Stimulated activated CD8-positive, alpha-beta memory T cell treated with anti-CD3 and anti-CD28 coated beads, Interleukin-7, amount 100 ng/mL, for 48 hours (primary cell): Measurements from ENCODE around the gene LRIG3.
"Not testable (repeated sequence)": the region's sequence is repeated elsewhere in the genome, so short reads cannot be mapped to it uniquely, and the experiment has no call there.

Experiments
- DNase-seq, 2 donors: peaks; one replicate each; pipeline ENCODE4 v3.0.0-alpha.2; 2020; ENCODE audit warnings: low read depth in 1 of 2; ENCODE audit errors: extremely low read depth in 1 of 2

The LRIG3 gene

DNA sequence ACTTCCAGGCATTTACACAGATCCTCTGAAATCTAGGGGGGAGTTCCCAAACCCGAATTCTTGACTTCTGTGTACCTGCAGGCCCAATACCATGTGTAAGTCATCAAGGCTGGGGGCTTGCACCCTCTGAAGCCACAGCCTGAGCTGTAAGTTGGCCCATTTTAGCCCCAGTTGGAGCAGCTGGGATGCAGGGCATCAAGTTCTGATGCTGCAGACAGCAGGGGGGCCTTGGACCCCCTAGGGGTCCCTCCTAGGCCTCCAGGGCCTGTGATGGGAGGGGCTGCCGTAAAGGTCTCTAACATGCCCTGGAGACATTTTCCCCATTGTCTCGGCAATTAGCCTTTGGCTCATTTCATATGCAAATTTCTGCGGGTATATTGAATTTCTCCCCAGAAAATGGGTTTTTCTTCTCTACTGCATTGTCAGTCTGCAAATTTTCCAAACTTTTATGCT lies 59.5 kb downstream of the LRIG3 start:
- DNase-seq, result no peak

DNA sequence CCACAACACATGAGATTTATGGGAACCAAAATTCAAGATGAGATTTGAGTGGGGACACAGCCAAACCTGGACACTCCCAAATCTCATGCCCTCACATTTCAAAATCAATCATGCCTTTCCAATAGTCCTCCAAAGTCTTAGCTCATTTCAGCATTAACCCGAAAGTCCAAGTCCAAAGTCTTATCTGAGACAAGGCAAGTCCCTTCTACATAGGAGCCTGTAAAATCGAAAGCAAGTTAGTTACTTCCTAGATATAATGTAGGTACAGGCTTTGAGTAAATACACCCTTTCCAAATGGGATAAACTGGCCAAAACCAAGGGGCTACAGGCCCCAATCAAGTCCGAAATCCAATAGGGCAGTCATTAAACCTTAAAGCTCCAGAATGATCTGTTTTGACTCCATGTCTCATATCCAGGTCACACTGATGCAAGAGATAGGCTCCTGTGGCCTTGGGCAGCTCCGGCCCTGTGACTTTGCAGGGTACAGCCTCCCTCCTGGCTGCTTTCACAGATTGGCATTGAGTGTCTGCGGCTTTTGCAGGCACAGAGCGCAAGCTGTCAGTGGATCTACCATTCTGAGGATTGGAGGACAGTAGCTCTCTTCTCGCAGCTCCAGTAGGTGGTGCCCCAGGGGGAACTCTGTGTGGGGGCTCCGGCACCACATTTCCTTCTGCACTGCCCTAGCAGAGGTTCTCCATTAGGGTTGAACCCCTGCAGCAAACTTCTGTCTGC lies 60.1 kb downstream of the LRIG3 start:
- DNase-seq, result no peak

DNA sequence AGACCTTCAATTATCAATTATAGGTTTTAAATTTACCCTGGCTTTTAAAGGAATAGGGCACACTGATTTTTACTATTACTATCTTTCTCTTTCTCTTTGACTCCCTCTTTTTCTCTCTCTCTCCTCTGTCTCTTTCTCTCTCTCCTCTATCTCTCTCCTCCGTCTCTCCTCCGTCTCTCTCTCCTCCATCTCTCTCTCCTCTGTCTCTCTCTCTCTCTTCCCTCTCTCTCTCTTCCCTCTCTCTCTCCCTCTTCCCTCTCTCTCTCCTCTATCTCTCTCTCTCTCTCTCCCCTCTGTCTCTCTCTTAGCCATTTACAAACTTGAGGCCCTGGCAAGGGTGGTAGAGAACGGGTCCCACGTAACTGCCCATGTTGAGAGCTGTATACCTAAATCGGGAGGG lies 62.3 kb downstream of the LRIG3 start:
- no peak for DNase-seq

DNA sequence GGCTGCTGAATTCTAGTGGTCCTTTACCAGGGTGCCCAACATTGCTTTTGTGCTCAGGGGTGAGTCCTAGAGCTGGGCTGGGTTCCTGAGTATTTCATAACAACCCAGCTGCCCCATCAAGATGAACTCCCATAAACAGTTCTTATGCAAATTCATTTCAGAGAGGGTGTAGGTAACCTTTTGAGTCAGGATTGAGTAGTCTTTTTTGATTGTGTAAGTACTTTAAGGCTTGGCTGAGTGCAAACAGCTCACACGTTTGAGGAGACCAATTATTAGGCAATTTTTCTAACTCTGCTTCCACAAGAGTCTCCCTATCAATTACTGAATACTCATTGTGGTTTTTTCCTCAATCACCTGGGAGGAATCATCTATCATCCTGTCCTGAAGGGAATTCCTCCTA lies 63.1 kb downstream of the LRIG3 start:
- DNase-seq, result not testable (repeated sequence)

DNA sequence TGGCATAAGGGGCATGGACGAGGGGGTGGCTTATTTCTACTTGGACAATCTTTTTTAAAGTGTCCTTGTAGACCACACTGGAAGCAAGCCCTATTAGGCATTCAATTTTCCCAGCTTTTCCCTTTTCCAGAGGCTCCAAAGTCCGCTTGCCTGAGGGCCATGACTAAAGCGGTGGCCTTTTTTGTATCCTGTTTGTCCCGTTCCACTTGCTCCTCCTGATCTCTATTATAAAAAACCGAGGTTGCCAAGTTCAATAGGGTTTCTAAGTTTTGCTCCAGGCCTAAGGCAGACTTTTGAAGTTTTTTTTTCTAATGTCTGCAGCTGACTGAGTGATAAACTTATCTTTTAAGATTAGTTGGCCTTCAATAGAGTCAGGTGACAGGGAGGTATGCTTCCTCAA lies 64.7 kb downstream of the LRIG3 start:
- DNase-seq, result not testable (repeated sequence)

DNA sequence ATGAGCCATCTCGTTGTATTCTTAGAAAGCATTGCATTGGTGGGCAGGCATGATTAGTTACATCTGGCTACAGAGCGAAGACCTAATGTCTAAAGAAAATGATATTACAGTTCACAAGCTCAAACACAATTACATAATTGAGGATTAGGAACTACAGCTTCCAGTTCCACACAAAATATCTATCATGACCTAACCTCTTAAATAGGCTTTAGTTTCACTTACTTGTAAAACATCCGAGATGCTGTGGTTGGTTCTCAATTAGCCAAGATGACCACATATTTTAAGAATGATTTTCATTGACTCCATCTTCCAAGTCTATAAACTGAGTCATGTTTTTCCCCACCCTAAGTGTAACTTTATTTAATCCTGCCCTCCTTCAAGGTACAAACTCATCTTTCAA lies 69.5 kb downstream of the LRIG3 start:
- no peak for DNase-seq

DNA sequence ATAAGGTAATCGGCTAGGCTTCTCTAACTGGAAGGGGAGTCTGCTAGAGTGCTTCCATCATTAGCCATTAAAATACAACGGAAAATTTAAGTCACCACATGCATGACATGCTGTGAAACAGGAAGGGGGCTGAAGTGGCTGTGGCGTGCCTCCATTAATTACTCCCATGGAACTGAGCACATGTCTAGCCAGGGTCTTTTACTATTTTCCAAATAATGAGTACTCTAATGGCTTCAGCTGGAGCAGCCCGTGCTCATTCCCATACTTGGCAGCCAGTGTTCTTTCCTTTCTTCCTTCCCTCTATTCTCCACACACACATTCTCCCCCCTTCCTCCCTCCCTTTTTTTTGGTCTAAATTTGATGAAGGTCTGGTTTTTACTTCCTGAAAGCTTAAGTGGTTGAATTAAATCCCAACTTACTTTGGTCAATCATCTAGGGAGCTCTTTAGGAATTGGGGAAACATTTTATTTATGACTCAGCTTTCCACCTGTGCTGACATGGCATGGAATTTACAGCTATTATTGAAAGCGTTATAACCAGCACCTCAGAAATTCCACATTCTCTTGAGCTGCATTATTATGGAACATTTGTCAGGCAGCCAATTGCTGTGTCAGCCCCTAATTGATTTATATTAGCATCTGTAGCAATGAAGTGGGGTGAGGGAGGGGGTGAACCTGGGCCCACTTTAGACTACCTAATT lies 72.3 kb downstream of the LRIG3 start:
- DNase-seq, result no peak

DNA sequence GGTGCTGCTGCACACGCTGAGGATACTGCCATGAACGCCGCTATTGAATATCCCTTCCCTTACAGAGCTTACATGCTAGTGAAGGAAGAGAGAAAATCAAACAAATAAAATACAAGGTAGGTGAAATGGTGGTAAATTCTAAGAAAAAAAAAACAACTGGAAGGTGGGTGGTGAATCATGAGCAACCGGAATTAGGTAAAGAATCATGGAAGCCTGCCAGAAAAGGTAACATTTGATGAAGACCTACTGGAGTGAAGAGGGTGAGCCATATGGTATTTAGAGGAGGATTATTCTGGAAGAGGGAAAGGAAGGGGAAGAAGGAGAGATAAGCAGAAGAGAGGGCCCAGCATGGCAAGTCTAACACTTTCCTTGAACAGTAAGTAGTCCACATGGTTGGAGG lies 76.1 kb downstream of the LRIG3 start:
- DNase-seq, result no peak

DNA sequence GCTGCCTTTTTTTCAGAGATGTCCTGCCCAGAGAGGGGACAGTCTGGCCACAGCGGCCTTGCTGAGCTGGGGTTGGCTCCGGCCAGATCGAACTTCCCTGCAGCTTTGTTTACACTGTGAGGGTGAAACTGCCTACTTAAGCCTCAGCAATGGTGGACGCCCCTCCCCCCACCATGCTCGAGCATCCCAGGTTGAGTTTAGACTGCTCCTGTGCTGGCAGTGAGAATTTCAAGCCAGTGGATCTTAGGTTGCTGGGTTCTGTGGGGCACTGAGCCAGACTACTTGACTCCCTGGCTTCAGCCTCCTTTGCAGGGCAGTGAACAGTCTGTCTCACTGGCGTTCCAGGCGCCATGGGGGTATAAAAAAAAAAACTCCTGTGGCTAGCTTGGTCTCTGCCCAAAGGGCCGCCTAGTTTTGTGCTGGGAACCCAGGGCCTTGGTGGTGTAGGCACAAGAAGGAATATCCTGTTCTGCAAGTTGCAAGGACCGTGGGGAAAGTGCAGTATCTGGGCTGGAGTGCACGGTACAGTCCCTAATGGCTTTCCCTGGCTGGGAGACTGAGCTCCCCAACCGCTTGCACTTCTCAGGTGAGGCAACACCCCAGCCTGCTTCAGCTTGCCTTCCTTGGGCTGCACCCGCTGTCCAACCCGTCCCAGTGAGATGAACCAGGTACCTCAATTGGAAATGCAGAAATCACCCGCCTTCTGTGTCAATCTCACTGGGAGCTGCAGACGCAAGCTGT lies 79.1 kb downstream of the LRIG3 start:
- no peak for DNase-seq

DNA sequence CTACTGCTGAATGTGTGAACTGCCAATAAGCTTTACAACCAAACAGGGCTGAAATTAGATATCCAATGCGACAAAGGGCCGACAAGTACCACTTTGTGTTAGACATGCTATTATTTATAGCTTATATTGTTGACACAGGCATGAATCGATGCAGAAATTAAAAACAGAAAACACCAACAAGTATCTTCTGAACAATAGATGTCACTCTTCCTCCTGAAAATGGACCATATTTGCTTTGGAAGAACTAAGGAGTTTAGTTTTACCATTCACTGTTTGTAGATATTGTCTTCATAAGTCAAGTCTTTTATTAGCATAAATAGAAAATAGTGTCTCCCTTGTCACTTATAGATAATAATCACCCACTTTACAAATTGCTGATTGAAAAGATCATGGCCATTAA lies 86.5 kb downstream of the LRIG3 start:
- no peak for DNase-seq

DNA sequence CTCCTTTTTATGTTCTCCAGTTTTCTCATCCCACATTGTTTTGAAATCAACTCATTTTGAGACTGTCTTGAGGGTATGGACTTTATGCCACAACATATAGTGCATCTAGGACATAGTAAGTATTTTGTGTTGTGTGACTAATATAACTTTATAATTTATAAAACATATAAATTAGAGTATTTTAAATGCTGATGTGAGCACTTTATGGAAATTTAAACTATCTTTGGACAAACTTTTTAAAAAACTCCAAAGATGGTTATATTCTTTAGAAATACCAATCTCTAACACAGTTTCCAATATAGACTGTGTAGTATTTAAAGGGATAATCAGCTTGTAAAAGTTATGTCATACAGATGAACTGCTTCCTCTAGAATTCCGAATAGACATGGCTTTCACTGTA lies 87.4 kb downstream of the LRIG3 start:
- no peak for DNase-seq
